ENCODE results near the gene CAMK4.

The CAMK4 gene

DNA sequence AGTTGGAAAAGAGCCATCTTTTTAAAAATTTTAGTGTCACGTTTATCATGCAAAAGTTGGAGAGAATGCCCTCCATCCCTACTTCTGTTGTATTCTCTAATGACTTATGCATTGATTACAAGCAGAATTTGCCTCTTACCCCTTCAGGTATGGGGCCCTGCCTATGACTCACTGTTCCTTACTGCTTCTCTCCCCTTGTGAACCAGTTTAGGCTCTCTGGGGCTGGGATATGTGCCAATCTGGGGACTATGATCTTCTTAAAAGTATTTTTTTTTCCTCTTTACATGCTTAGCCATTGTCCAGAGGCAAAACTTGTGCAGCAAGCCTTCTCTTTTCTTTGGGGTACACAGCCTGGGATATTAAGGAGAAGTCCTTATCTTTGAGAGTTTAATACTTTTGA is 37.4 kb downstream of the CAMK4 start:
- H3K36me3 ChIP-seq (ENCODE audit: insufficient read depth, low read length): no peaks in the 10 kb centered on the region
- H3K27me3 ChIP-seq (ENCODE audit: control insufficient read depth in 1 of 2, insufficient read depth in 2 of 2, low read length in 2 of 2): no peaks in the 10 kb centered on the region
- no peak overlapping the region for H3K9ac ChIP-seq (ENCODE audit: low read length)
- H3K4me1 ChIP-seq (ENCODE audit: insufficient read depth, low read length): no peaks in the 10 kb centered on the region
- no peak overlapping the region for H3K27ac ChIP-seq (ENCODE audit: low read depth, low read length)
- H3K4me3 ChIP-seq (ENCODE audit: low read depth in 1 of 2, low read length in 2 of 2): no peak overlapping the region
- H3K9me3 ChIP-seq (ENCODE audit: low read length): no peaks in the 10 kb centered on the region

DNA sequence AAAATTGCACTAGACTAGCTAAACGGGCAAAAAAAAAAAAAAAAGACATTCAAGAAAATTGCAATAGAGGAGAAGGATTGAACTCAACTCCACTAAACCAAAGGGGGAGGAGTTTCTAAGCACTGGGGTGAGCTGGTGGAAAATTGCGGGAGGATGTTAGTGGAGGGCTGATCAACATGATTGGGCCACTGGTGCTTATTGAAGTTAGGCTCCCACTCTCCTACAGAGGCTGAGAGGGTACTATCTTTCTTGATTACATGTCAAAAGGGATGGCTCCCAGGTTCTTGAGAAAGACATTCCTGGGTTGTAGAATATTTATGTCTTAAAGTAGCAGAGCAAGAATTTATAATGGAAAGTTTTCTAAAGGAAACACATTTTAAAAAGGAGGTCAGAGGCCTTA is 38.0 kb downstream of the CAMK4 start:
- Histone ChIP-seq H3K36me3 (ENCODE audit: insufficient read depth, low read length) (no peaks in the 10 kb centered on the region), H3K9me3 (ENCODE audit: low read length) (no peaks in the 10 kb centered on the region)

DNA sequence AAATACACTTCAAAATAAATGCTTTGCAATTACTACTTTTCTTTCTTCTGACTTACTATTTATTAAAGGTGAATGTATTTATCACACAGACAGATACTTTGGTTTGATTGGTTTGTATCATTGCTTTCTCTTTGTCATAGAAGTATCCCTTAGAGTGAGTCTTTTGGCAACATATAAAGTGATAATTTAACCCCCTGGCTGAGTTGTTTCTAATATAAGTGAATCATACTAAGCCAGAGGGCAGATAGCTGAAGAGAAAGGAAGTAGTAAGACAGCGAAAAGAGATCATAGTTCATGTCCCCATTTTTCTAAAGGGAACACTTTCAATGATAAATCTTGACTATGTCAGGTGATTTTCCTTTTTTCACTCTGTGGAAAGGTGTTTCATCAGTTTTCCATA is 38.6 kb downstream of the CAMK4 start:
- Histone ChIP-seq H3K27me3 (ENCODE audit: control insufficient read depth in 1 of 2, insufficient read depth in 2 of 2, low read length in 2 of 2) (no peaks in the 10 kb centered on the region), H3K4me3 (ENCODE audit: low read depth in 1 of 2, low read length in 2 of 2) (no peak overlapping the region), H3K36me3 (ENCODE audit: insufficient read depth, low read length) (no peaks in the 10 kb centered on the region), H3K27ac (ENCODE audit: low read depth, low read length) (no peak overlapping the region), H3K9ac (ENCODE audit: low read length) (no peak overlapping the region), H3K4me1 (ENCODE audit: insufficient read depth, low read length) (no peaks in the 10 kb centered on the region), H3K9me3 (ENCODE audit: low read length) (no peaks in the 10 kb centered on the region)

More for the DNA sequence above, 38.0 kb downstream of the CAMK4 start:
- Histone ChIP-seq H3K4me1 (ENCODE audit: insufficient read depth, low read length) (no peaks in the 10 kb centered on the region), H3K4me3 (ENCODE audit: low read depth in 1 of 2, low read length in 2 of 2) (no peak overlapping the region), H3K27me3 (ENCODE audit: control insufficient read depth in 1 of 2, insufficient read depth in 2 of 2, low read length in 2 of 2) (no peaks in the 10 kb centered on the region), H3K9ac (ENCODE audit: low read length) (no peak overlapping the region), H3K27ac (ENCODE audit: low read depth, low read length) (no peak overlapping the region)

DNA sequence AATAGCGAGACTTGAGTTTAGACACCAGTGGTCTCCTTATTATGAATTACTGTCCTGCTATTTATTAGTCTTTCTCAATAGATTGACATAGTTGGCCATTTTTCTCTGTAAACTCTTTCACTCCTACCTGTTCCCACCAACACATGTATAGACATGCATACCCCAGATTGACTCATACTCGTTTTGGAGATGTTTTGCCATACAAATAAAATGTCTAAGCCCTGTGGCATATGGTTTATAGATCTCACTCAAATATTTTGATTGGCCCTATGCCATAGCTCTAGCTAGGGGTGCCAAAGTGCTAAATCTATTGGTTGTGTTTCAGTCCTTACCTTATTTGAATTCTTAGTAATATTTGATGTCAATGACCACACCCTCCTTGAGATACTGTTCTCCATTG is 42.3 kb downstream of the CAMK4 start:
- no peaks in the 10 kb centered on the region for H3K9me3 ChIP-seq (ENCODE audit: low read length)

DNA sequence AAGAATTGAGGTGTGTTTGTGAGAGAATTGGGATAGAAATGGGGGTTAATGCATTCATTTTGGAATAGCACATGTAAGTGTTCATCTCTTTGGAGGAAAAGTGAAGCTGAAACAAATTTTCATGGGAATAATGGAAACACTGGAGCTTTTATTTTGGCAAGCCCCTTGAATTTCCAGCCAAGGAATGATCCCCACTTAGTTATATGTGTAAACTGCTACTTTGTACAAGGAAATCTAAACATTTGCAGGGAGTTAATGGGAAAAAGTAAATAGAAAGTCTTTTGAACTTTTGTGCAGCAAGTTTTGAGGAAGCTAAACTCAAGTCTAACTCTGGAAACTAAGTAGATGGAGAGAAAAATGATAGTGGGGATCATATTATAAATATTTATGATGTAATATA is 44.1 kb downstream of the CAMK4 start:
- H3K27ac ChIP-seq (ENCODE audit: low read depth, low read length): no peak overlapping the region

More for the DNA sequence above, 42.3 kb downstream of the CAMK4 start:
- no peak overlapping the region for H3K4me3 ChIP-seq (ENCODE audit: low read depth in 1 of 2, low read length in 2 of 2)
- no peaks in the 10 kb centered on the region for H3K27me3 ChIP-seq (ENCODE audit: control insufficient read depth in 1 of 2, insufficient read depth in 2 of 2, low read length in 2 of 2)
- H3K9ac ChIP-seq (ENCODE audit: low read length): no peak overlapping the region
- no peaks in the 10 kb centered on the region for H3K4me1 ChIP-seq (ENCODE audit: insufficient read depth, low read length)
- H3K27ac ChIP-seq (ENCODE audit: low read depth, low read length): no peak overlapping the region
- H3K36me3 ChIP-seq (ENCODE audit: insufficient read depth, low read length): no peaks in the 10 kb centered on the region

DNA sequence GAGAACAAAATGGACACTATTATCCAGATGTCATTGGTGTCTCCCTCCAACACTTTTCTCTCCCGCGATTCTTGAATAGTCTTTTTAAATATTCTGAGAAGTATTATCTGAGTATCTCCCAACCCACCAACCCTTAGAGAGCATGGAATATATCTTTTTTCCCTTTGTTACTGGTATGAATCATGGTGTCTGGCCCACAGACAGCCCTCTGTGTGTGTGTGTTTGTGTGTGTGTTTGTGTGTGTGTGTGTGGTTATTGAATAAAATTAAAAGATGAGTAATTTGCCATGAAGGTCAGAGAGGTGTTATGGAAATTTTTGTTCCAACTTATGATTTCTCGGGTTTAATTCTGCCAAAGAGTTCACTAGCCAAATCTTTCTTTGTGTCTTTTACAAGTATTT is 47.7 kb downstream of the CAMK4 start:
- Histone ChIP-seq H3K27me3 (ENCODE audit: control insufficient read depth in 1 of 2, insufficient read depth in 2 of 2, low read length in 2 of 2) (no peaks in the 10 kb centered on the region), H3K9me3 (ENCODE audit: low read length) (no peaks in the 10 kb centered on the region), H3K4me1 (ENCODE audit: insufficient read depth, low read length) (no peaks in the 10 kb centered on the region), H3K36me3 (ENCODE audit: insufficient read depth, low read length) (no peaks in the 10 kb centered on the region), H3K4me3 (ENCODE audit: low read depth in 1 of 2, low read length in 2 of 2) (no peak overlapping the region), H3K27ac (ENCODE audit: low read depth, low read length) (no peak overlapping the region), H3K9ac (ENCODE audit: low read length) (no peak overlapping the region)

More for the DNA sequence above, 44.1 kb downstream of the CAMK4 start:
- Histone ChIP-seq H3K9ac (ENCODE audit: low read length) (no peak overlapping the region), H3K27me3 (ENCODE audit: control insufficient read depth in 1 of 2, insufficient read depth in 2 of 2, low read length in 2 of 2) (no peaks in the 10 kb centered on the region), H3K4me3 (ENCODE audit: low read depth in 1 of 2, low read length in 2 of 2) (no peak overlapping the region), H3K36me3 (ENCODE audit: insufficient read depth, low read length) (no peaks in the 10 kb centered on the region), H3K9me3 (ENCODE audit: low read length) (no peaks in the 10 kb centered on the region), H3K4me1 (ENCODE audit: insufficient read depth, low read length) (no peaks in the 10 kb centered on the region)

DNA sequence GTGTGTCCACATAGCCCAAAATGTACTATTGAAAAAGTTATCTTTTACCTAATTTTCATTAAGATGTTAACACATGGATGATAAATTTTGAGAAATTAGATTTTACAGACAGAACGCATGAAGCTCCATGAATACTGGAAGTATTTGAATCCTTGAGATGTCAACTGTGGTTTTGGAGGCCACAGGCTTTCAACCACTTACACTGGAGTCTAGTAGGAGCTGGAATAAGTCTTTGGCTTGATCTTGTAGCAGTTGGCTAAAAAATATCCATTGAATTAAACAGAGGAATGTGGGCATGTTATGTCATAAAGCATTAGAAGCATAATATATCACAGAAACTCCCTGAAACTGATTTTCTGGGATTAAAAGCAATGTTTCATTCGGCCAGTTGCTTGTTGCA is 52.9 kb downstream of the CAMK4 start:
- H3K9me3 ChIP-seq (ENCODE audit: low read length): no peaks in the 10 kb centered on the region
- H3K4me1 ChIP-seq (ENCODE audit: insufficient read depth, low read length): no peaks in the 10 kb centered on the region
- no peak overlapping the region for H3K27ac ChIP-seq (ENCODE audit: low read depth, low read length)
- H3K4me3 ChIP-seq (ENCODE audit: low read depth in 1 of 2, low read length in 2 of 2): no peak overlapping the region
- H3K9ac ChIP-seq (ENCODE audit: low read length): no peak overlapping the region
- H3K36me3 ChIP-seq (ENCODE audit: insufficient read depth, low read length): no peaks in the 10 kb centered on the region
- no peaks in the 10 kb centered on the region for H3K27me3 ChIP-seq (ENCODE audit: control insufficient read depth in 1 of 2, insufficient read depth in 2 of 2, low read length in 2 of 2)

DNA sequence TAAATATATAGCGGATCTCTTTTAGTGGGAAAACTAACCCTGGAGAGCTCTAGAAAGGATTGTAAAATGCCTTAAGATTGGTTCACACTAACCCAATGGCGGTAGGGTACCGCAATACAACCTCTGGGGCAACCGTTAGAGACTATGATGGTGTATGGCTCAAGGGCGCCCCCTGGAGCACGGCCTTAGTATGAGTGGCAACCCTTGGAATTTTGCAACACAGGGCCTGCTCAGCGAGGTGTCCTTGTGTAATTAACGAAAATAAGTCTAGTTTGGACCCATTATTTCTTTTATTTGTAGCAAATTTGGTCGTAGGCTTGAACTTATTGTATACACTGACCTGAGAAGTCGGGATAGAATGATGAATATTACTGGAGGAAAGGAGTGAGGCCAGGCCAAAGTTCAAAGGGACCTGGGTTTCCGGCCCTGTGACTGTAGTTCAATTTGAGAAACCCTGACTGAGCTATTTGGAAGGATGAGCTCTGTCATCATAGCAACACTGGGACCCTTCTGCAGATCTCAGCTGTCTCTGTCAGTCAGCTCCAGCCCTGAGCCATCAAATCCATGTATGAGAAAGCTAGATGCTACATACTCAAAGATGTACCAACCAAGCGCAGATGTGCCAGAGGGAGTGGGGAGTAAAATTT is 54.8 kb downstream of the CAMK4 start:
- H3K4me3 ChIP-seq (ENCODE audit: low read depth in 1 of 2, low read length in 2 of 2): no peak overlapping the region
- H3K27ac ChIP-seq (ENCODE audit: low read depth, low read length): no peak overlapping the region
- no peaks in the 10 kb centered on the region for H3K9me3 ChIP-seq (ENCODE audit: low read length)
- no peaks in the 10 kb centered on the region for H3K4me1 ChIP-seq (ENCODE audit: insufficient read depth, low read length)
- H3K9ac ChIP-seq (ENCODE audit: low read length): no peak overlapping the region
- H3K36me3 ChIP-seq (ENCODE audit: insufficient read depth, low read length): no peaks in the 10 kb centered on the region
- no peaks in the 10 kb centered on the region for H3K27me3 ChIP-seq (ENCODE audit: control insufficient read depth in 1 of 2, insufficient read depth in 2 of 2, low read length in 2 of 2)

DNA sequence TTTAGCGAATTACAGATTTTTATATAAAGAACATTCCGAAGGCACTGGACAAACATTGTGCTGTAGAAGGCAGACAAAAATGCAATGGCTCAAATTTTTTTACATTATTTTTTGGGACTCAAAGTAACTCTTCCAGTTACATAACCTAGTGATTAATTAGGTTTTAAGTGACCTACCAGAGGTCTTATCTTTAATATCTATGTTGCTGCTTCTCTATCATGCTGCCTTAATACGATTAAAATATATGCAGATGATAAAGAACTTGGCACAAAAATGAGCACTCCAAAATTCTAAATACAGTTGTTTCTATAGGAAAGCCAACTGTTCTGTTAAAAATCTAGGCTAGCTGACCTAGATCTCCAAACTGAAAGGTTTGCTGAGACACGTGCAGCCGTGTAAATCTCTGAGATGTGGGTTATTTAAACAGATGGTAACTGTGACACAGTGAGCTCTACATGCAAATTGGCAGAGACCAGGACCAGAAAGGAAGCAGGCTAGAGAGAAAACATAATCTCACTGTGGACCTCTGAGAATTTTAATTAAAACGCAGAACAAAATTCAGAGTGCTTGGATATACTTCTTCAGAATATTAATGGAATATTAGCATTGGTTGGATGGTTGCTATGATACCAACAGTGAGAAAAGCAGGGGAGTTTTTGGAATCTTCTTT is 56.2 kb downstream of the CAMK4 start:
- Histone ChIP-seq H3K27me3 (ENCODE audit: control insufficient read depth in 1 of 2, insufficient read depth in 2 of 2, low read length in 2 of 2) (no peaks in the 10 kb centered on the region), H3K9ac (ENCODE audit: low read length) (no peak overlapping the region), H3K4me1 (ENCODE audit: insufficient read depth, low read length) (no peaks in the 10 kb centered on the region), H3K36me3 (ENCODE audit: insufficient read depth, low read length) (no peaks in the 10 kb centered on the region), H3K27ac (ENCODE audit: low read depth, low read length) (no peak overlapping the region), H3K9me3 (ENCODE audit: low read length) (no peaks in the 10 kb centered on the region), H3K4me3 (ENCODE audit: low read depth in 1 of 2, low read length in 2 of 2) (no peak overlapping the region)

DNA sequence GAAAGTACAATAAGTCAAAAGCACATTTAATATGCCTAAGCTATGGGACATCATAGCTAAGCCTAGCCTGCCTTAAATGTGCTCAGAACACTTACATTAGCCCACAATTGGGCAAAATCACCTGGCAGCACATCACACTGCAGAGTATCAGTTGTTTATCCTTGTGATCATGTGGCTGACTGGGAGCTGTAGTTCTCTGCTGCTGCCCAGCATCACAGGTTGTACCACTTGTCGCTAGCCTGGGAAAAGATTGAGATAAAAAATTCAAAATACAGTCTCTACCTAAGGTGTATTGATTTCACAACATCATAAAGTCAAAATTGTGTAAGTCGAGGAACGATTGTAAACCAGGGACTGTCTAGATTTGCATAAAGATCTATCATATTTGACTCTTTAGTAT is 58.6 kb downstream of the CAMK4 start:
- Histone ChIP-seq H3K4me1 (ENCODE audit: insufficient read depth, low read length) (no peaks in the 10 kb centered on the region), H3K27me3 (ENCODE audit: control insufficient read depth in 1 of 2, insufficient read depth in 2 of 2, low read length in 2 of 2) (no peaks in the 10 kb centered on the region), H3K9ac (ENCODE audit: low read length) (no peak overlapping the region), H3K9me3 (ENCODE audit: low read length) (no peaks in the 10 kb centered on the region), H3K36me3 (ENCODE audit: insufficient read depth, low read length) (no peaks in the 10 kb centered on the region), H3K27ac (ENCODE audit: low read depth, low read length) (no peak overlapping the region), H3K4me3 (ENCODE audit: low read depth in 1 of 2, low read length in 2 of 2) (no peak overlapping the region)

DNA sequence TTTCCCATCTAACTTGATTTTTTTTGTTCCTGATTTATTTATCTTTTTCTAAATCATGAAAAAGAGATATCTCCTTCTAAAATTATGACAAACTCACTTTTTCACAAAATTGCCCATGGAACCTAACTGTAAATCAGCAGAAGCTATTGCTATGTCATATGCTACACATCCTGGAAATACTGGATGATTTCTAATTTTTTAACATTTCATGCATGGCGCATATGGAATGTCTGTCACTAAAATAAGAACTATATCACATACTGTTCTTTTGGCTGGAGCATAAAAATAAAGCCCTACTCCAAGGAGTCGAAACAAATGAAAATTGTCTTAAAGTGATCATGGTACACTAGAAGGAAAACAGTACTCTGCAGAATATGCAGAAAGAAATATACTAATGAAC is 60.6 kb downstream of the CAMK4 start:
- no peaks in the 10 kb centered on the region for H3K9me3 ChIP-seq (ENCODE audit: low read length)
- H3K27me3 ChIP-seq (ENCODE audit: control insufficient read depth in 1 of 2, insufficient read depth in 2 of 2, low read length in 2 of 2): no peaks in the 10 kb centered on the region
- no peak overlapping the region for H3K9ac ChIP-seq (ENCODE audit: low read length)
- H3K4me1 ChIP-seq (ENCODE audit: insufficient read depth, low read length): no peaks in the 10 kb centered on the region
- no peak overlapping the region for H3K27ac ChIP-seq (ENCODE audit: low read depth, low read length)
- H3K4me3 ChIP-seq (ENCODE audit: low read depth in 1 of 2, low read length in 2 of 2): no peak overlapping the region
- H3K36me3 ChIP-seq (ENCODE audit: insufficient read depth, low read length): no peaks in the 10 kb centered on the region

DNA sequence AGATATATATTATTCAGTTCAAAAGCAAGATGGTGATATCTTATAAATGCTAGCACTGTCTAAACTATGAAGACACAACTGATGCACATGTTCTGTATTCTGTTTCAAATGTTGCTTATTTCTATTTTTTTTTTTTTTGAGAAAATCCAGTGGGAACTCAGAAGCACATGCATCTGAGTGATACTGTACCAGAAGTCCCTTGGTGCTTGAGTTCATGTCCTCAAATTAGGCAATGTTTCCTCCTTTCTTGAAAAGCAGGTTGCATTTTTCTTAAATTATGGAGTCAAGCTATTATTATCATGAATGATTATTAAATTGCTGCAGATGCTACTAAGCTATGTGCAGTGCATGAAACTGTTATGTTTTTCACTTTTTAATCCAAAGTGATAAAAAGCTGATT is 70.4 kb downstream of the CAMK4 start:
- H3K36me3 ChIP-seq (ENCODE audit: insufficient read depth, low read length): no peaks in the 10 kb centered on the region
- H3K27ac ChIP-seq (ENCODE audit: low read depth, low read length): no peak overlapping the region
- H3K9ac ChIP-seq (ENCODE audit: low read length): no peak overlapping the region
- H3K4me3 ChIP-seq (ENCODE audit: low read depth in 1 of 2, low read length in 2 of 2): no peak overlapping the region
- no peaks in the 10 kb centered on the region for H3K9me3 ChIP-seq (ENCODE audit: low read length)
- no peaks in the 10 kb centered on the region for H3K4me1 ChIP-seq (ENCODE audit: insufficient read depth, low read length)
- H3K27me3 ChIP-seq (ENCODE audit: control insufficient read depth in 1 of 2, insufficient read depth in 2 of 2, low read length in 2 of 2): no peaks in the 10 kb centered on the region
